ENCODE results near the gene TPX2.

GRCh38 chr20:31694842-31695593 is 44.1 kb upstream of the TPX2 start:
- TF ChIP-seq CTCF (IDR thresholded peaks at IDR 0.05) = no peak
- TF ChIP-seq POLR2A (IDR thresholded peaks at IDR 0.05) = no peak
